Fibroblast of skin of abdomen (primary cell): ENCODE data around the gene CASP3.
"Not testable (repeated sequence)": the region's sequence is repeated elsewhere in the genome, so short reads cannot be mapped to it uniquely, and the experiment has no call there.

Experiments
- DNase-seq: peaks from one replicate; pipeline ENCODE4 v3.0.0-alpha.2; 2013

CASP3 gene

DNA sequence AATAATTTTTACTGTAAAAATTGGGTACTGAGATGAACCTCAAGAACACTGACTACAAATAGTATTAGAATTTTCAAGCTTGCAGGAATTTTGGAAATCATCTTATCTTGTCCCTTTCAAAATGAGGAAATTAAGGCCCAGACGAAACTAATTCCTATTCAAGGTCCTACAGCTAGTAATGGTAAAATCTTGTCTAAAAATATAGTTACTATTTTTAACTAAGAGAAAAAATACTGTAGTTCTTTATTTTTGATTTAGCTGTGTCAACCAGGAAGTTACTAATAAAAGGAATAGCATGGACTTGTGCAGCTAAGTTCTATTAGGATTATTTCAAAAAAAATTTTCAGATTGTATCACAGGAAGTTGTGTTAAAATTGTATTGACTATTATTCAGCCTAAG, 13.0 kb upstream of the CASP3 start:
- no peak for DNase-seq

DNA sequence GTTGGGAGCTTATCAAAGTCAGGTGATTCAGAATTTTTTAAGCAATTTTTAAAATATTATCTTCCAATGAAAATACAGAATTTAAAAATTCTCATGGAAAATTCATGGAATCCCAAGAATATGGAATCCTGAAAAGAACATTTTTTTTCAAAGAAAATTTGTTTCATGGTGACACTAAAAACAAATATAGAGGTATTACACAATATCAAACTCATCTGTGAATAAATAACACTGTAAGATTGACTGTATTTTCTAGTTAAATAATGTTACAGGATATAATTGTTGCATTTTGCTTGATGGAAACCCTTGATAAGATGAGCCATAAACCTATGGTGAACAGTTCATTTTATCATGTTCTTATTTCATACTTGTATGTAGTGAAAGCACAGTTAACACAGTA, 11.7 kb upstream of the CASP3 start:
- DNase-seq = no peak

DNA sequence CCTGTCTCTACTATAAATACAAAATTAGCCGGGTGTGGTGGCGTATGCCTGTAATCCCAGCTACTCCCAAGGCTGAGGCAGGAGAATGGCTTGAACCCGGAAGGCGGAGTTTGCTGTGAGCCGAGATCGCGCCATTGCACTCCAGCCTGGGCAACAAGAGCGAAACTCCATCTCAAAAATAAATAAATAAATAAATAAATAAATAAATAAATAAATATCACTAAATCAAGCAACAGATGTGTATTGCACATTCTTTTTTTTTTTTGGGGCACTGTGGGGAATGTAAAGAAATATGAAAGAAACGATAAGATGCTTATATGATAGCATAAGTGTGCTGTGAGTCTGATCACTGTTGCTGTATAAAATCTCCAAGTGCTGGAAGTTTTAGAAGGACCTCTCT, 8.6 kb upstream of the CASP3 start:
- not testable (repeated sequence) for DNase-seq

DNA sequence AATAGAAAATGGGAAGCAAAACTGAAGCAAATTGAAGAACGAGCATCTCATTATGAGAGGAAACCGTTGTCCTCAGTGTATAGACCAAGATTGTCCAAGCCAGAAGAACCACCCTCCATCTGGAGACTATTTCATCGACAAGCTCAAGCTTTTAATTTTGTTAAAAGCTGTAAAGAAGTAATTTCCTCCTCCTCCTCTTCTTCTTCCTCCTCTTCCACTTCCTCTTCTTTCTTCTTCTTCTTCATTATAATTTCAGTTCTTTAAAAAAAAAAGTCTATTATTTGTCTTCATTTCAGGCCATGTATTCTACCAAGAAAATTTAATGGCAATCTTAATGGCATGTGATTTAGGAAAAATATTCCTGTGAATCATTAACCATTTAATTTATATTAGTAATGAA, 7.9 kb upstream of the CASP3 start:
- DNase-seq = no peak

DNA sequence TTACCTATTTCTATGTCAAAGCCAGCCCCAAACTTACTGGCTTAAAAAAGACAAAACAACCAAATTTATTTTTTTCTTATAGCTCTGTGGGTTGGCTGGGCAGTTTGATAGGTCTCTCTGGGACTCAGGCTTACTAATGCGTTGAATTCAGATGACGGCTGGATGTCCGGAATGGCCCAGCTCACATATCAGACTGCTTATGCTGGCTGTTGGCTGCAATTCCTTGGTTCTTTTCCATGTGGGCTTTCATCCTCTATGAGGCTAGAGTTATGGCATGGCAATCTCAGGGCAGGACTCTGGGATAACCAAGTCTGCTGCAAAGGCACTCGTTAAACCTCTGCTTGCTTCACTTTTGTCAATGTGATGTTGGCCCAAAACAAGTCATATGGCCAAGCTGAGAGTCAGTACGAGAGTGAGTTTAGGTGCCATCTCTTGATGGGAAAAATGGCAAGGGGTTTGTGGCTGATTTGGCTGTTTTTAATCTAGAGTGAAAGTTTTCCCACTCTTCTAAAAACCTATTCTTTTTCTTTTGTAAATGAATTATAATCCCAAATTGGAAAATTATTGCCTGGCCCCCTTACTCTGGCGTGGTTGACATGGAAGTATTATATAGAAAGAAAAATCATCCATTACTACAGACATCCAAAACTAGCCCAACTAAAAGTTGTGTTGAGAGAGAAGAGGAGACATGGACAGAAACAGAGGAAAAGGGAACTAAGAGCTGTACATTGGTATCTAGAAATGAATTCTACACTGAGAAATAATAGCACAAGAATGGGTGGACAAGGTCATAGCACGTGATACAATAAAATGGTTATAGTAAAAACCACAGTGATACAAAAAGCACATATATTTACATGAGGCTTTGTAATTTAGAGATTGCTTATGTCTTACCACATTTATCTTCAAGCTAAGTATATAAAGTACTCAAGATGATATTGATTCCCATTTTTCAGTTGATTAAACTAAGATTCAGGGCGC, 6.9 kb upstream of the CASP3 start:
- no peak for DNase-seq

DNA sequence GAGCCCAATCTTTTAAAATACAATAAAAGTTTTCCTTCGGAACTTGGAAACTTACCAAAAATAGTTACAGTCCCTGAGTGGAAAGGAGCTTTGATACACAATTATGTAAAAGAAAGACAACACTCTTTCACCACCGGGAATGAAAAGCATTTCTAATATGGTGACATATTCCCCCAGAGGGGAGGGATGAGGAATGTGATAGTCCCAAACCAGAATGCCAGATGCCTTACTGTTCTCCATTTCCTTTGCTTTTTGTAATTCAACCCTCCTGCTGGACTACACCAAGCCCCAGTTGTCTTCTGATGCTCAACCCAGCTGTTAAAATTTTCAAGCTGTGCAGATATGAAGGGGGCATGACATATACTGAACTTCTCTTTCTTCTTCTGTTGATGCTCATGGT, 4.4 kb upstream of the CASP3 start:
- DNase-seq = peak; percentile 69

DNA sequence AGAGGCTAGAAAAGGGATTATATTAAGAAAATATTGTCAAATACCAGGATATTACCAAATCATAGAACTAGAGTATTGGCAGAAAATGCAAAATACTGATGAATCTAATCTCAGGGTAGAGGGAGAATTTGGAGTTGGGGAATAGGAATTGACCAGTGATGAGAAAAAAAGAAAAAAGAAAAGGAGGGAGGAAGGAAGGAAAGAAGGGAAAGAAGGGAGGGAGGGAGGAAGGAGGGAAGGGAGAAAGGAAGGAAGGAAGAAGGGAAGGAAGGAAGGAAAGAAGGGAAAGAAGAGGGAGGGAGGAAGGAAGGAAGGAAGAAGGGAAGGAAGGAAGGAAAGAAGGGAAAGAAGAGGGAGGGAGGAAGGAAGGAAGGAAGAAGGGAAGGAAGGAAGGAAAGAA, 3.4 kb upstream of the CASP3 start:
- DNase-seq = not testable (repeated sequence)

DNA sequence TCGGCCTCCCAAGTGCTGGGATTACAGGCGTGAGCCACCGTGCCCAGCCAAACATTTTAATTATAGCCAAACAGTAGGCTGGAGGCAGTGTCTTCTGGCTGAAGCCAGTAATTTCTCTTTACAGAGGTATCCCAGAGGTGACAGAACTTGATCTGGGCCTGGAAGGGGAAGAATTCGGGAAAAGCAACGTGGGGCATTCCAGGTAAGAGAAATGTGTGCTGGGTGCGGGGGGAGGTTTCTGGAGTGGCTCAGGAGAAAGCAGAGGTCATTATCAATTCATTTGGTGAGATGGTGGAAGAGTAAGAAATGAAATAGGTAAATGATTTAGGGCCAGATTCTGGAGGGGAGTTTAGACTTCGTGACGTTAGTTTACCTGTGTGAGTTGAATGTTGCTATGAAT, 2.7 kb upstream of the CASP3 start:
- DNase-seq = no peak

DNA sequence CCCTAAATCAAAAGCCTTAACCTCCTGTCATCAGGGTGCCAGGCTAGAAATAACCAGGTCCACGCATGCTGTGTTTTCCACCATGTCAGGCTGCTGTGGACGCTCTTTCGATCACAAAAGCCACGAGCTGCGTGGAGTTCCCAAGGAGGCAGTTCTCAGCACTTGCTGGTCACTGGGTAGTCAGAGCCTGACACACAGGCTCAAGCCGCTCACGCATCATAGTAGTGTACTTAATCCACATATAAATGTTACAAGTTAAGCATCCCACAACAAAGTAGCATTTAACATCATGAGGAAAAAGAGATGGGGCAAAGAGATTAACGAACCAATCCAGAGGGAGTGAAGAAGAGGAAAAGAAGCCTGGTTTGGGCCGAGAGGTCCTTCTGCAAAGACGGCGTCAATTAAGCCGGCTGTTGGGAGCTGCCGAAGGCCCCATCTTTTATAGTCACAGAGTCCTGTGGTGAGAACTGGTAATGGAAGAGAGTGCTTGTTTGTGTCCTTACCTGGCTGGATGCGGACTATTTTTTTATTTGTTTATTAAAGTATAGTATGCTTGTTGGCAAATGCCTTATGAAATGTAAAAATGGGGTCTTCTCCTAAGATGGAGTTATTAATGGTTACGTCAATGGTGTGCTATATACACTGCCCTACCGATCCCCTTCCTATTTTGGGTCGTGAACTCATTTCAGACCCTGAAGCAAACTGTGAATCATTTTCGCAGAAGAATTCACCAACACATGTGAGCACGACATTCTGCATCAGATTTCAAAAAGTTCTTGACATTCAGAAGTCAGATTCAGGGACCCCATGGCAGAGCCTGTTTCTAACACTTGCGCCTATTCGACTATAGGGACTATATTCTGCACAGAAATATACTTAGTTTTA, 966 bp upstream of the CASP3 start:
- no peak for DNase-seq

DNA sequence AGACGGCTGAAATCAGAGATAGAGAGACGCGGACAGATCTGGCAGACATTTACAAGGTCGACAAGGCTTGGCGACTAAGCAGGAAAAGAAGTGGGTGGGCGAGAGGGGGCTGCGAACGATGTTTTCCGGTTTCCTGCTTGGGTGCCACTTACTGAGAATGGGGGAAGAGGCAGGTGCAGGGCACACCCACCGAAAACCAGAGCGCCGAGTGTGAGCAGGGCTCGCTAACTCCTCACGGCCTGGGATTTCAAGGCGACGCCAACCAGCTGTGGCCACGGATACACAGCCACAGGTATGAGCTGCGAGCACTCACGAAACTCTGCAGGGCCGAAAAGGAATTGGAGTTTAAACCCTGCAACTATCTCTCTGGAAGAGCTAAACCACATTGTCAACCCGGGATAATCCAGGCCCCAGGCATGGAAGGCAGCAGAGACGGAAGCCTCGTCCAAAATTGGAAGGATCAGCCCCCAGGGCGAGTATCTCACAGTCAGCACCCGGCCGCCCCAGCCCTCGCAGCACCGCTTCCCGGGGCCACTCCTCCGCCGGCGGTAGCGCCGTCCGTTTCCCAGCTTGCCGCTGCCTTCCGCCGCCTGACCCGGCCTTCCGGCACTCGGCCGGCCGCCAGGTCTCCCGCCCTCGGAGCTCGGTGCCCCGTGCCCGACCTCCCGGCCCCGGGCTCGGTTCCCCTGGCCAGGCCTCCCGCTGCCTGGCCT, 778 bp downstream of the CASP3 start:
- DNase-seq = peak; percentile 36

DNA sequence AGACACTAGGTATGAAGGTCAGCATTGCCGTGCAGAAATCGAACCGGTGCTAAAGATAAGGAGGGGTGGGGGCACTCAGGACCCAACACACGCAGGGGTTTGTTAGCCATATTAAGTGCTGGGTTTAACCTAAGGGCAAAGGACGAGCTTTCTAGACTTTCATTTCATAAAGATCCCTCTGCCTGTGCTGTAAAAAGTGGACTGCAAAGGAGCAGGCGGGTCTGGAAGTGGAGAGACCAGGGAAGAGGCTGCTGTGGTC, 1.3 kb downstream of the CASP3 start:
- no peak for DNase-seq

DNA sequence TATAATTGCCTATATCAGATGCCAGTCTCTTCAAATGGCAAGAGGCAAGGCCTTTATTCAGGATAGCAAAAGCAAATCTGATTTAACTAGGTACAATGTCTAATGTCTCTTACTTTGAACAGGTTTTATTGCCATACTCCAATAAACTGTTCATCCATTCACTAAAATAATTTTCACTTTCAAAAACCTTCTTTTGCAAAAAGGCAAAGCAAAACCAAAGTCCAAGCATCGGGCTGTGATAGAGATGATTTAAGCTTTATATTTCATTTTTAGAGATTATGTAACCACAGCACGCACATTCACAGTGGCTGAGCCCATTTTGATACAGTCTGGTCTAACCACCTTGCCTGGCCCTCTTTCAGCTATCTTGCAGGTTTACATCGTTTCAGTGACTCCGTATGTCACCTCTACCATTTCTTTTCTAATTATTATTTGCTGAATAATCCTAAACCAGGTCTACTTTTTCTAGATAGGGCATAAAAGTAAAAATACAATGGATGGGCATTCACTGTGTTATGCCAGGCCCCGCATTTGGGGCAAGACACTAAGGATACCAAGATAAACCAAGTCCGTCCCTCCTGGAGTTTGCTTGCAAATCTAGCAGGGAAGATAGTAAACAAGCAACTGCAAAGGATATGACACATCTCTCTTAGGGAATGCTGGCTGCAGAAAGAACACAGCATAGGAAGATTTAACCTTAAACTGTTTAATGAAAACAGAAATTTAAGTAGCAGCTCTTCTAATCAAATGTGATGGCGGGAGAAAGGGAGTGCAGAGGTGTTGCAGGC, 1.8 kb downstream of the CASP3 start:
- DNase-seq = no peak

DNA sequence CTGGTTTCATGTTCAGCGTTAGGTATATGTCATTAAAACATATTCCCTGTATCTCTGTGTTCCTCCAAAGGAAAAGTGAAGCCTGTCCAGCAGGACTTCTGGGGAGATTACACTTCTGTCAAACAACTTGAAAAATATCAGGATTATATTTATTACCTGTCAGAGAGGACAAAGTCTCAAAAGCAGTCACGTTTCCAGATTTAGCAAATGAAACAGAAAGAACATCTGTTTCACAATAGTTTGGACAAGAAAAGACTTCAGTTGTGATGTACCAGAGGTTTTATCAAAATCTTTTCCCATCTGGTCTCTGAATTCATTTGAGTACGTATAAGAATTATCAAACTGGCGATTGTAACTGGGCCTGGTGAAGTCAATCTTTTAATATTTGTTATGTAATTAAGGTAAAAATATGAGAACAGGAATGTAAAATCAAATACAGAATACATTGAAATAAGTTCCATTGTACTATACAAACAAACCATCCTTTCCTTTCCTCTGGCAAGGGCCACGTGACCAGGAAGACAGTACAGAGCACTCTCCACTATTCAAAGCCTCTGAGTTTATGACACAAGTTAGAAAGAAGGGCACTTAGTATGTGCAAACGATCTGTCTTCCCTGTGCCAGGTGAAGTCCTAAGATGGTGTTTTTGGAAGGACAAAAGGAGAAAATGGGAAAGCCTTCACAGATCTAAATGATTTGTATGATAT, 3.2 kb downstream of the CASP3 start:
- DNase-seq = no peak

DNA sequence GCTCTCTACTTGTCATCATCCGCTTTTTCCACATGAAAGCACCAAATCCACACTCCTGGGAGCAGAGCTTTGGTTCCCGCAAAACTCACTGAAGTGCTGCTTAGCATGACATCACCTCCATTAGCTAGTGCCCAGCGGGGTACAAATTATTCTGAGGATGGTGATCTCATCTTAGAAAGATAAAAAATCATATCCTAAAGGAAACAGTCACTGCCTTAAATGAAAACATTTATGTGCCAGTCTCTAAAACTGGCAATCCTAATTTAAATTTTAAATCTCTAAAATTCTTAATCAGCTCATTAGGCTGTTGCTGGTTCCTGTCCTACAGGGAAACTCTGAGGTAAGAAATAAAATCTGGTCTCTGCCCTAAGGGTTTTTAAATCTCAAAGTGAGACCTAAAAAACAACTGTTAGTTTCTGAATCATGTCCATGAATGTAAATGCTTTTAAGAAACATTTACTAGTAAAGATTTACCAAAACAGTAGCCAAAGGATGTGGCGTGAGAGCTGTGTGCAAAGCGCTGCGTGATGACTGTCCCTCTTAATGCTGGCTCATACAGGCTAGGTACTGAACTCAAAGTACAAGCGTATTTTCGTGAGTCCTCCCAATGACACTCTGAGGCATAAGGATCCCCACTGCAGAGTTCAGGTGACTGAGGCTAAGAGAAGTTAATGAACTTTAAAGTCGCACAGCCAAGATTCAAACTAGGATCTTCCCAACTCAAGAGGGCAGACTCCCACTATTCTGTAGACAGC, 4.5 kb downstream of the CASP3 start:
- DNase-seq = no peak

DNA sequence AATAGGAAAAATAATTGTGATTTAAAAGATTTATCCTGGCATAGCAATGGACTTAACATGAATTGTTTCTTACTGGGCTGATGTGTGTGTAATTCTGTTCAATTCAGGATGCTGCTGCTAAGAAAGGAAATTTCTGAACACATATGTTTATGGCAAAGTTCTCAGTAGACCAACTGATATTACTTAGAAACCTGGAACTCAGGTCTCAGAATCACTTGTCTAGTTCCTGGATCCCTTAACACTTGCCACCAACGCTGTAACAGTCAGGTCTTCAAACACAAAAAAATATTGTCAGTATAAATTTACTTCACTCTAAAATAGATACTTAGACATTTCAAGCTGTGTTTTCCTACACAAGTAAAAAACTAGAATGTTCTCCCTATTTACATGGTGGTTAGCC, 5.5 kb downstream of the CASP3 start:
- DNase-seq = no peak

DNA sequence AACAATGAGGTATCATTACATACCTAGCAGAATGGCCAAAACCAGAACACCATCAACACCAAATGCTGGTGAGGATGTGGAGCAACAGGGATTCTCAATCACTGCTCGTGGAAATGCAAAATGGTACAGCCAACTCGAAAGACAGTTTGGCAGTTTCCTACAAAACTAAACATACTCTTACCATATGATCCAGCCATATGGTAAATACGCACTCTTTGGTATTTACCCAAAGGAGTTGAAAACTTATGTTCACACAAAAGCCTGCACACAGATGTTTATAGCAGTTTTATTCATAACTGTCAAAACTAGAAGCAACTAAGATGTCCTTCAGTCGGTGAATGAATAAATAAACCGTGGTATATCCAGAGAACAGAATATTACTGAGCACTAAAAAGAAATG, 7.8 kb downstream of the CASP3 start:
- no peak for DNase-seq

DNA sequence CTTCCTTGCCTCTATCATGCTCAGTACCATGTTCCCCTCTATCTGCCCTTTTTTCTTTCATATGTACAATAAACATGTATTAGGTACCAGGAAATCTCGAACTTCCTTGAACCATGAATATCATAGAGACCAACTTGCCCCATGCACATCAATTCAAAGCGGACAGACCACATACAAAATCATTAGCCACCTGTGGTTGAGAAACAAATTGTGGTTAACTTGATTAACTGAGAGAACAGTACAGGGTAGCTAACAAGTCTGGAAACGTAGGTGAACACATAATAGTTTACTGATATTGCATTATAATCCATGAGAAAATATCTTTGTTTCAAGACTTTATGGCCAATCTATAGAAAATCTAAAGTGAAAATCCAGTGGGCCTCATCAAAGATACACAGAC, 8.2 kb downstream of the CASP3 start:
- DNase-seq = no peak

DNA sequence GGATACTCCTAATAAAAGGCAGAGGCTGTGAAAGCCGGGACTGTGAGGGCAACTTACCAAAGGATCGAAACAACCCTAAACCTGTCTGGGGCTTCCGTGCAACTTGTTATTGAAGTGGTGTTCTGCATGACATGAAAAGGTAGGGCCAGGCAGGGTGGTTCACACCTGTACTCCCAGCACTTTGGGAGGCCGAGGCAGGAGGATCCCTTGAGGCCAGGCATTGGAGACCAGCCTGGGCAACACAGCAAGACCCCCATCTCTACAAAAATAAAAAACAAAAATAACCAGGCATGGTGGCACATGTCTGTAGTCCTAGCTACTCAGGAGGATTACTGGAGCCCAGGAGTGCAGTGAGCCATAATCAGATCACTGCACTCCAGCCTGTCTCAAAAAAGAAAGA, 12.3 kb downstream of the CASP3 start:
- DNase-seq = no peak

DNA sequence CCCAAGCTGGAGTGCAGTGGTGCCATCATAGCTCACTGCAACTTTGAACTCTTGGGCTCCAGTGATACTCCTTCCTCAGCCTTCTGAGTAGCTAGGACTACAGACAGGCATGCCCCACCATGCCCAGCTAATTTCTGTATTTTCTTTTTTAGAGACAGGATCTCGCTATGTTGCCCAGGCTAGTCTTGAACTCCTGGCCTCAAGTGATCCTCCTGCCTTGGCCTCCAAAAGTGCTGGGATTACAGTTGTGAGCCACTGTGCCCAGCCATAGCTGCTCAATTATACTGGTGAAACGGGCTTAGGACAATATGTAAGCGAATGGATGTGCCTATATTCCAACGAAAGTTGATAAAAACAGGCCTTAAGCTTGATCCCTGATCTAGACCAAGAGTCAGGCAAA, 13.1 kb downstream of the CASP3 start:
- DNase-seq = no peak

DNA sequence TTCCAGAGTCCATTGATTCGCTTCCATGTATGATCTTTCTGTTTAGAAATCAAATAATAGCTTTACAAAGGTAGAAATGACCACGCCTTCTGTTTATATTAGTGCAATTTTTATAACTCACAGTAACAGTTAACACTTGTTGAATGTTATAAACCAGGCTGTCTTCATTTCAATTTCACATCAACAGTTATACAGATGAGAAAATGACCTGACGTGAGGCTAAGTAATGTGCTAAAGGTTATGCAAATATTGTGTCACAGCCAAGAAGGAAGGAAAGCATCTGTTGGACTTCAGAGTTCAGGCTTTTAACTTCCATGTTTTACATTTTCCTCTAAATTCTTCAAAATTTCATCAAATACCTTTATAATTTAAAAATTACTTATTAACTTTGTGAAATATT, 13.9 kb downstream of the CASP3 start:
- DNase-seq = no peak

DNA sequence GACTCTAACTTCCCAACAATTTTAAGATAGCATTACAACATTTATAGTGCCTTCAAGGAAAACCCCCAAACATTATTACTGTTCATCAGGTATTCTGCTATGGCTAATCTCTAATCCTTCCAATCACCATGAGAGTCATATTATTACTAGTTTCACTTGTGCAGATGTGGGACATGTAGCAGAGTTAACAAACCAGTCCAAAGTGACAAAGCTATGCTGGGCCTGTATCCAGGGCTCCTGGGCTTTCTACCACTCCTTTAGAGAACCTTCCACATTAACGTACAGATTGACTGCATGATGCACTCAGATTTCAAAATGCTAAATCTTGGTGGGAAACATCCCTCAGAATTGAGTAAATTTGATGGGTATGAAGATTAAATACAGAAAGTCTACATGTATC, 16.4 kb downstream of the CASP3 start:
- DNase-seq = no peak
